HL-60 (cell line): Measurements from ENCODE around the gene ARF3.

ENCODE experiments used
- DNase-seq, 2 experiments: peaks; one replicate each; pipeline ENCODE4 v3.0.0-alpha.2; 2010 to 2020; ENCODE audit warnings: low read depth in 1 of 2, low spot score in 1 of 2
- H3K27ac ChIP-seq: fragments of 250-450 bp; sonication (Bioruptor Pico); replicated peaks from 2 replicates; pipeline ENCODE4 v1.5.1; 2020; ENCODE audit warnings: mild to moderate bottlenecking, moderate library complexity
- H3K27me3 ChIP-seq: fragments of 250-450 bp; sonication (Bioruptor Pico); 2 replicates; pipeline ENCODE4 v1.5.1; 2021; ENCODE audit warnings: mild to moderate bottlenecking, moderate library complexity; ENCODE audit not compliant: insufficient read depth, poor library complexity, severe bottlenecking
- H3K4me3 ChIP-seq: replicated peaks from 2 replicates; pipeline ENCODE4 v1.5.1; 2011; ENCODE audit warnings: mild to moderate bottlenecking, control low read depth, low read length; ENCODE audit not compliant: insufficient read depth
- CTCF ChIP-seq: IDR thresholded peaks from one replicate; pipeline ENCODE4 v1.5.1; 2011; ENCODE audit warnings: low read length, control low read depth, inconsistent platforms; ENCODE audit not compliant: insufficient read depth
- GABPA ChIP-seq: IDR thresholded peaks from 2 replicates; pipeline ENCODE4 v1.6.1; 2012; ENCODE audit warnings: low read depth
- POLR2AphosphoS5 ChIP-seq: IDR thresholded peaks from 2 replicates; pipeline ENCODE4 v1.6.1; 2012; ENCODE audit warnings: low read depth
- SPI1 ChIP-seq: IDR thresholded peaks from 2 replicates; pipeline ENCODE4 v1.6.1; 2012; ENCODE audit warnings: low read depth, mild to moderate bottlenecking, borderline replicate concordance
- TF ChIP-seq, protein P1 (sequence below): IDR thresholded peaks from 2 replicates; pipeline ENCODE4 v1.6.1; 2012; ENCODE audit warnings: low read depth; ENCODE audit not compliant: insufficient replicate concordance

Gene ARF3

DNA sequence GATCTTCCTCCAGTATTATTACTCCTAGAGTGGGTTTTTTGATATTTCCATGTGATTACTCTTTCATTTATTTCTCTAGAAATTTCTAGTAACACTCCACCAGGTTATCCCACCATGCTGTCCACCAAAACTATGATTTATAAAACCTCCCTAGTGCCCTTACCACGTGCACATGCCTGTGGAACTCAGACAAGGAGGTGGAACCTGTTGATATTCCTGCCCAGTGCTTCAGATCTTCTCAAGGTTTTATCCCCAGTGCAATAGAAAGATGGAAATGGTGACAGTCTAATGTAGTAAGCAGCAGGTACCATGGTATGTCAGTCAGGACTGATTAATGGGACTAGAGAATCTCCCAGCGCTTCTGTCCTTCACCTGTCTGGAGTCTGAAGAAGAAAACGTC is 3.5 kb upstream of the ARF3 start:
- no peak for DNase-seq
- H3K4me3 ChIP-seq = no peak overlapping the region
- TF ChIP-seq POLR2AphosphoS5 (no peak), CTCF (no peak), GABPA (no peak), SPI1 (no peak)
- TF ChIP-seq, protein P1, sequence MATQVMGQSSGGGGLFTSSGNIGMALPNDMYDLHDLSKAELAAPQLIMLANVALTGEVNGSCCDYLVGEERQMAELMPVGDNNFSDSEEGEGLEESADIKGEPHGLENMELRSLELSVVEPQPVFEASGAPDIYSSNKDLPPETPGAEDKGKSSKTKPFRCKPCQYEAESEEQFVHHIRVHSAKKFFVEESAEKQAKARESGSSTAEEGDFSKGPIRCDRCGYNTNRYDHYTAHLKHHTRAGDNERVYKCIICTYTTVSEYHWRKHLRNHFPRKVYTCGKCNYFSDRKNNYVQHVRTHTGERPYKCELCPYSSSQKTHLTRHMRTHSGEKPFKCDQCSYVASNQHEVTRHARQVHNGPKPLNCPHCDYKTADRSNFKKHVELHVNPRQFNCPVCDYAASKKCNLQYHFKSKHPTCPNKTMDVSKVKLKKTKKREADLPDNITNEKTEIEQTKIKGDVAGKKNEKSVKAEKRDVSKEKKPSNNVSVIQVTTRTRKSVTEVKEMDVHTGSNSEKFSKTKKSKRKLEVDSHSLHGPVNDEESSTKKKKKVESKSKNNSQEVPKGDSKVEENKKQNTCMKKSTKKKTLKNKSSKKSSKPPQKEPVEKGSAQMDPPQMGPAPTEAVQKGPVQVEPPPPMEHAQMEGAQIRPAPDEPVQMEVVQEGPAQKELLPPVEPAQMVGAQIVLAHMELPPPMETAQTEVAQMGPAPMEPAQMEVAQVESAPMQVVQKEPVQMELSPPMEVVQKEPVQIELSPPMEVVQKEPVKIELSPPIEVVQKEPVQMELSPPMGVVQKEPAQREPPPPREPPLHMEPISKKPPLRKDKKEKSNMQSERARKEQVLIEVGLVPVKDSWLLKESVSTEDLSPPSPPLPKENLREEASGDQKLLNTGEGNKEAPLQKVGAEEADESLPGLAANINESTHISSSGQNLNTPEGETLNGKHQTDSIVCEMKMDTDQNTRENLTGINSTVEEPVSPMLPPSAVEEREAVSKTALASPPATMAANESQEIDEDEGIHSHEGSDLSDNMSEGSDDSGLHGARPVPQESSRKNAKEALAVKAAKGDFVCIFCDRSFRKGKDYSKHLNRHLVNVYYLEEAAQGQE = no peak
- no peaks in the 10 kb centered on the region for H3K27me3 ChIP-seq
- H3K27ac ChIP-seq = no peak overlapping the region

- peak overlapping the region; percentile 95 for H3K4me3 ChIP-seq
Observed at GRCh38 chr12:48958049-48958388, 732 bp upstream of the ARF3 start.

DNA sequence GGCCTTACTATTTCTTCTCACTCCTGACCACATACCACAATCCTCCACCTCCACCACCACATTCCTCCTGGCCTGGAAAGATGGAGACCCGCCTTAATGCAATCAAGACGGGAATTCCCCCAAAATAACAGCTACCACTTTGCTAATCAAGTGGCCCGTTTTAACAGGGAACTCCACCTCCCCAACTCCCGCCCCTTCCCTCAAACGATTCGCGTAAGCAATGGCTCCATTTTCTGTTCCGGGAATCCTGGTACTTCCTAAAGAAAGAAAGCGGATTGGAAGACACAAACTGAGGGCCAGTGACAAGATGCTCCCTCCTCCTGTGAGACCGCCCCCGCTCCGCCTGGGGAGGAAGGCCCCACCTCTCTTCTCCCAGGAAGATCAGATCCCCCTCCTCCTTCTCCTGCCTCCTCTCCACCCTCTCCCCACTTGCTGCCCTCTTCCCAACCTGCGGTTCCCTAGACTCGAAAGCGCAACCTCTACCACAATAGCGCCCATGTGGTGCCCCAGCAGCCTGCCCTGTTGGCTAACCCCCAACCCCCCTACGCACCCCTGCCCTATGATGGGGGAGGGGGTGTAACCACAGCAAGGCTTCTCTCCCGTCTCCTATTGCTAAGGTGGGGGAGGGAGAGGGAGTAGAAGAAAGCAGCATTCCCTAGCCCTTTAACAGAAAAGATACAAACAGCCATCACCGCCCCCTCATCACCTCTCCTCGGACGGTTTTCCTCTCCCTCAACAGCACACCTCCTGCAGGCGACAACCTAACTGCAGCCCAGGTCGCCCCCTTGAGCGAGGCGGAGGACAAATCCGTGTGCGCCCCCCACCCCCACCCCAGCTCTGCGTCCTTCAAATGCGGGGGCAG is 777 bp downstream of the ARF3 start:
- Histone ChIP-seq H3K27ac (peak overlapping the region; percentile 86), H3K27me3 (no peaks in the 10 kb centered on the region), H3K4me3 (peak overlapping the region; percentile 95)
- DNase-seq = peak; percentile 83 to 92
- 0 out of 2 replicates have a peak, but pooled peaks have one; percentile 24 for TF ChIP-seq POLR2AphosphoS5
- no peak for TF ChIP-seq GABPA

More at GRCh38 chr12:48958049-48958388, 732 bp upstream of the ARF3 start:
- peak; percentile 53 for TF ChIP-seq SPI1
- TF ChIP-seq GABPA = no peak
- DNase-seq = no peak
- H3K27me3 ChIP-seq = no peaks in the 10 kb centered on the region
- H3K27ac ChIP-seq = peak overlapping the region; percentile 86

GRCh38 chr12:48954841-48955501 is 2.3 kb downstream of the ARF3 start:
- Histone ChIP-seq H3K27ac (peak overlapping the region; percentile 86), H3K4me3 (peak overlapping the region; percentile 95), H3K27me3 (no peaks in the 10 kb centered on the region)
- DNase-seq = peak in 1 of 2 experiments; percentile 62
- TF ChIP-seq SPI1 (peak; percentile 100), GABPA (no peak)

GRCh38 chr12:48954061-48954460 is 3.2 kb downstream of the ARF3 start:
- no peak for DNase-seq
- no peaks in the 10 kb centered on the region for H3K27me3 ChIP-seq
- peak overlapping the region; percentile 33; the same call in 1 of the 2 replicates for H3K27ac ChIP-seq
- H3K4me3 ChIP-seq = no peak overlapping the region
- TF ChIP-seq, protein P1 = no peak
- no peak for TF ChIP-seq POLR2AphosphoS5
- no peak for TF ChIP-seq CTCF
- no peak for TF ChIP-seq GABPA
- no peak for TF ChIP-seq SPI1
